Mucosa of rectum (tissue), 2 donors: Measurements from ENCODE around the gene FRS2.

Source experiments
- H3K27ac ChIP-seq, 2 donors: one replicate each; pipeline ENCODE4 v1.7.0; 2013; ENCODE audit warnings: inconsistent platforms in 2 of 2, low read depth in 2 of 2, low read length in 2 of 2
- H3K27me3 ChIP-seq, 2 donors: one replicate each; pipeline ENCODE4 v1.7.0; 2013; ENCODE audit warnings: low read length in 2 of 2; ENCODE audit not compliant: control insufficient read depth in 2 of 2, insufficient read depth in 2 of 2
- H3K36me3 ChIP-seq, 2 donors: one replicate each; pipeline ENCODE4 v1.7.0; 2013; ENCODE audit warnings: low read length in 2 of 2; ENCODE audit not compliant: control insufficient read depth in 2 of 2, insufficient read depth in 2 of 2
- H3K4me1 ChIP-seq, 2 donors: one replicate each; pipeline ENCODE4 v1.7.0; 2013; ENCODE audit warnings: low read length in 2 of 2, mild to moderate bottlenecking in 1 of 2; ENCODE audit not compliant: control insufficient read depth in 2 of 2, insufficient read depth in 2 of 2
- H3K4me3 ChIP-seq, 2 donors: one replicate each; pipeline ENCODE4 v1.7.0; 2013; ENCODE audit warnings: low read length in 2 of 2
- H3K9ac ChIP-seq, 2 donors: one replicate each; pipeline ENCODE4 v1.7.0; 2013; ENCODE audit warnings: low read length in 2 of 2, low read depth in 1 of 2, mild to moderate bottlenecking in 1 of 2
- H3K9me3 ChIP-seq, 2 donors: one replicate each; pipeline ENCODE4 v1.7.0; 2013; ENCODE audit warnings: low read length in 2 of 2; ENCODE audit not compliant: control insufficient read depth in 2 of 2
- donor health status: healthy.
- donor health status: Normal muscosa, but diverticular disease.

The FRS2 gene

GRCh38 chr12:69548687-69549086, 78.5 kb downstream of the FRS2 start:
- H3K27ac ChIP-seq: no peak overlapping the region
- no peak overlapping the region for H3K9ac ChIP-seq
- no peaks in the 10 kb centered on the region for H3K4me1 ChIP-seq
- no peaks in the 10 kb centered on the region for H3K9me3 ChIP-seq
- no peak overlapping the region for H3K4me3 ChIP-seq
- H3K27me3 ChIP-seq: no peaks in the 10 kb centered on the region
- H3K36me3 ChIP-seq: no peaks in the 10 kb centered on the region

GRCh38 chr12:69550569-69551350, 80.6 kb downstream of the FRS2 start:
- Histone ChIP-seq H3K9ac (no peak overlapping the region), H3K36me3 (no peaks in the 10 kb centered on the region), H3K9me3 (no peaks in the 10 kb centered on the region), H3K27ac (no peak overlapping the region), H3K4me1 (no peaks in the 10 kb centered on the region), H3K4me3 (no peak overlapping the region), H3K27me3 (no peaks in the 10 kb centered on the region)

- Histone ChIP-seq H3K27ac (no peak overlapping the region), H3K36me3 (no peaks in the 10 kb centered on the region), H3K9me3 (no peaks in the 10 kb centered on the region), H3K27me3 (no peaks in the 10 kb centered on the region), H3K4me3 (no peak overlapping the region), H3K9ac (no peak overlapping the region), H3K4me1 (no peaks in the 10 kb centered on the region)
These were observed 83.5 kb downstream of the FRS2 start for GRCh38 chr12:69553628-69554248.

- Histone ChIP-seq H3K27me3 (no peaks in the 10 kb centered on the region), H3K36me3 (no peaks in the 10 kb centered on the region), H3K9me3 (no peaks in the 10 kb centered on the region), H3K4me3 (no peak overlapping the region), H3K9ac (no peak overlapping the region), H3K27ac (no peak overlapping the region), H3K4me1 (no peaks in the 10 kb centered on the region)
These were observed 85.3 kb downstream of the FRS2 start for GRCh38 chr12:69555461-69555860.

GRCh38 chr12:69556383-69556782, 86.2 kb downstream of the FRS2 start:
- Histone ChIP-seq H3K4me3 (no peak overlapping the region), H3K9me3 (no peaks in the 10 kb centered on the region), H3K9ac (no peak overlapping the region), H3K36me3 (no peaks in the 10 kb centered on the region), H3K27ac (no peak overlapping the region), H3K4me1 (no peaks in the 10 kb centered on the region), H3K27me3 (no peaks in the 10 kb centered on the region)

- Histone ChIP-seq H3K4me3 (no peak overlapping the region), H3K27me3 (no peaks in the 10 kb centered on the region), H3K9me3 (no peaks in the 10 kb centered on the region), H3K9ac (no peak overlapping the region), H3K36me3 (peaks cover 6 to 10% of the 10 kb centered on the region in 2 donors), H3K27ac (no peak overlapping the region), H3K4me1 (no peaks in the 10 kb centered on the region)
These were observed 93.1 kb downstream of the FRS2 start for GRCh38 chr12:69563166-69563762.

GRCh38 chr12:69566603-69567002, 96.4 kb downstream of the FRS2 start:
- peaks cover 6 to 26% of the 10 kb centered on the region in 2 donors for H3K36me3 ChIP-seq

GRCh38 chr12:69569236-69569635, 99.0 kb downstream of the FRS2 start:
- no peak overlapping the region for H3K4me3 ChIP-seq
- H3K27ac ChIP-seq: no peak overlapping the region
- H3K4me1 ChIP-seq: no peaks in the 10 kb centered on the region
- H3K9me3 ChIP-seq: no peaks in the 10 kb centered on the region
- H3K36me3 ChIP-seq: peaks cover 12 to 39% of the 10 kb centered on the region in 2 donors
- no peaks in the 10 kb centered on the region for H3K27me3 ChIP-seq
- no peak overlapping the region for H3K9ac ChIP-seq

More at GRCh38 chr12:69566603-69567002, 96.4 kb downstream of the FRS2 start:
- H3K27ac ChIP-seq: no peak overlapping the region
- no peaks in the 10 kb centered on the region for H3K9me3 ChIP-seq
- H3K4me1 ChIP-seq: no peaks in the 10 kb centered on the region
- H3K4me3 ChIP-seq: no peak overlapping the region
- H3K9ac ChIP-seq: no peak overlapping the region
- no peaks in the 10 kb centered on the region for H3K27me3 ChIP-seq

- peaks cover 20 to 43% of the 10 kb centered on the region in 2 donors for H3K36me3 ChIP-seq
- H3K27me3 ChIP-seq: no peaks in the 10 kb centered on the region
- no peak overlapping the region for H3K4me3 ChIP-seq
- H3K4me1 ChIP-seq: no peaks in the 10 kb centered on the region
- no peak overlapping the region for H3K27ac ChIP-seq
- H3K9me3 ChIP-seq: no peaks in the 10 kb centered on the region
- H3K9ac ChIP-seq: no peak overlapping the region
These were observed 99.9 kb downstream of the FRS2 start for GRCh38 chr12:69570000-69570516.
